C4-2B (cell line): ENCODE measurements around the gene CDH23.

Experiments
- ZFX ChIP-seq: fragments of 450-650 bp; IDR thresholded peaks from 2 replicates; pipeline ENCODE4 v1.6.1; 2017
- TF ChIP-seq, protein P1 (sequence below): fragments of 450-650 bp; conservative IDR thresholded peaks from 2 replicates; pipeline ENCODE4 v1.5.1; 2017; ENCODE audit warnings: mild to moderate bottlenecking

DNA sequence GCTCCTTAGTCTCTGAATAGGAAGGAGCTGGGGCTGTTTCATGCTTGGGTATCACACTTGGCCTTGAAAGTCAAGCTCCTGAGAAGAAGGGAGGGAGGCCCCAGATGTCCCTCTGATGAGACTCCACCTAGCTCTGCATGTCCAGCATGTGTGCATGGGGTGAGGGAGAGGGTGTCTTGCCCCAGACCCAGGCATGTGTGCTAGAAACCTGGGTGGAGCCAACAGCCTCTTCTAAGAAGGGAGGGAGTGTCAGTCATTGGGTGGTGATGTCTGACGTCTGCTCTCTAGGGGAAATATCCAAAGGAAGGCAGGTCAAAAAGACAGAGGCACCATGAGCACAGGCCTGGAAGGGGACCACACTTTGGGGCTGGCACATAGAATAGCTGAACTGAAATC lies 159.0 kb downstream of the CDH23 start:
- TF ChIP-seq, protein P1, sequence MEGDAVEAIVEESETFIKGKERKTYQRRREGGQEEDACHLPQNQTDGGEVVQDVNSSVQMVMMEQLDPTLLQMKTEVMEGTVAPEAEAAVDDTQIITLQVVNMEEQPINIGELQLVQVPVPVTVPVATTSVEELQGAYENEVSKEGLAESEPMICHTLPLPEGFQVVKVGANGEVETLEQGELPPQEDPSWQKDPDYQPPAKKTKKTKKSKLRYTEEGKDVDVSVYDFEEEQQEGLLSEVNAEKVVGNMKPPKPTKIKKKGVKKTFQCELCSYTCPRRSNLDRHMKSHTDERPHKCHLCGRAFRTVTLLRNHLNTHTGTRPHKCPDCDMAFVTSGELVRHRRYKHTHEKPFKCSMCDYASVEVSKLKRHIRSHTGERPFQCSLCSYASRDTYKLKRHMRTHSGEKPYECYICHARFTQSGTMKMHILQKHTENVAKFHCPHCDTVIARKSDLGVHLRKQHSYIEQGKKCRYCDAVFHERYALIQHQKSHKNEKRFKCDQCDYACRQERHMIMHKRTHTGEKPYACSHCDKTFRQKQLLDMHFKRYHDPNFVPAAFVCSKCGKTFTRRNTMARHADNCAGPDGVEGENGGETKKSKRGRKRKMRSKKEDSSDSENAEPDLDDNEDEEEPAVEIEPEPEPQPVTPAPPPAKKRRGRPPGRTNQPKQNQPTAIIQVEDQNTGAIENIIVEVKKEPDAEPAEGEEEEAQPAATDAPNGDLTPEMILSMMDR: no peak
- TF ChIP-seq ZFX: no peak
